RPMI8226 (cell line): Measurements from ENCODE around the gene ZFP36L1.

ENCODE experiments used
- DNase-seq: peaks from one replicate; pipeline ENCODE4 v3.0.0-alpha.2; 2015

ZFP36L1 gene

DNA sequence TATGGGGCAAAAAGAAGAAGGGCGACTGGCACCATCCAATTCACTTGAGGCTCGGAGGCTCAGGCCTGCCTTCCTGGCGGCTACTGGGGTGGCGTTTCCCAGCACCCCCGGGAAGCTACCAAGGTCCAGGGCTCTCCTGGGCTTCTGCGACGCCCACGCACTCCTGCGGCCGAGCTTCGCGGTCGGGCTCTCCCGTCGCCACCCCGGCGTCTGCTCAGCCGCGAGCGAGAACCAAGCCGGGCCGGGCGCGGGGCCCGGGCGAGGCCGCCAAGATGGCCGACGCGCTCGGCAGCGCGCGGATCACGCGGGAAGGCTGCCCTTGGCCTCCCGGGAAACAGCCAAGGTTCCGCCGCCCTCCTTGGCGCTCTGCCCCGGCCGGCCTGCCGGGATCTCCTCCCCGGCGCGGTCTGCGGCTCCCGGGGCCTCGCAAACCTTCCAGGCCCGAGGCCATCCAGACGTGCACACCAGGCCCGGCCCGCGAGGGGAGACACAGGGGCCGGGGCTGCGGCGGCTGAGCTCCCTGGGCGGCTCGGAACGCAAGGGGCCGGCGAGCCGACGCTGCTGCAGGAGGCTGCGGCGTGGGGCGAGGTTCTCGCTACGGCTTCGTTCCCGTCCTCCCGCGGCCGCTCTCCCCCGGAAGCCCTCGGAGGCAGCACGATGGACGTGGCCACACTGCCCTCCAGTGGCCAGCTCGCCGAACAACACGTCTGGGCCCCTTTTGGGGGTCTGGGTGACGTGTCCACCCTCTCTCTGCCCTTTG is 23.5 kb upstream of the ZFP36L1 start:
- peak; percentile 83 for DNase-seq

DNA sequence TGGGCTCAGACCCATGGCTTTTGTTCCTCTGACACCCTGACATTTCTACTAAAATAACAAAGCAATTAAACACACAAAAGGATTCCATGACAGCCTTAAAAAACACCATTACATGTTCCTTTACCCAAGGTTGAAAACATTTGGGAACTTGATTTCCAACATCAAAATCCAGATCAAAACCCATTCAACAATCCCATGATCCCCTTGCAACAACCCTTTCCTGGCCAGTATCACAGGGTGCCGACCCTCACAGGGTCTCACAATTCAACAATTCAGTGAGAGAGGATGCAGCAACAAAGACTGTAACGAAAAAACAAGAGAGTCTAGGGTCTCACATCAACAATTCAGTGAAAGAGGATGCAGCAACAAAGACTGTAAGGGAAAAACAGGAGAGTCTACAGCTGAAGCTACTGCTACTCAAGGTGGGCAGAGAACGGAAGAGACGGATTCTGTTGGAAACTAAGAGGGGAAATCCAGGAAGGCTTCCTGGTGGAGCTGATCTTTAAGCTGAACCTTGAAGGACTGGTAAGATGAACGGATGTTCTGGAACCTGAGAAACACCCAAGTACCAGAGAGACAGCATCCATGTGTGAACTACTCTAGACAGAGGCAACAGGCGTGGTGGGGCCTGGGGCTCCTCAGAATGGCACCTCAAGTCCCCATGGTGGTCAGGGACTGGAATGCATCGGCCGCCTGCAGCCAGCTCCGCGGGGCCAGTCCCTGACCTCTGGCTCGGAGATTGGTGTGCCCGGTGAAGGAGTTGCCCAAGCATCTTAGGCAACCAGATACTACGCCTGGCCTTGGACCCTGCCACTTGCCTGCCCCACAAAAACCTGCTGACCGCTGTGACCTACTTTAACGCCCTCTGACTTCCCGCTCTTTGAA is 22.7 kb upstream of the ZFP36L1 start:
- no peak for DNase-seq

- DNase-seq, result no peak
Measured at GRCh38 chr14:68814539-68815297, 21.9 kb upstream of the ZFP36L1 start.

DNA sequence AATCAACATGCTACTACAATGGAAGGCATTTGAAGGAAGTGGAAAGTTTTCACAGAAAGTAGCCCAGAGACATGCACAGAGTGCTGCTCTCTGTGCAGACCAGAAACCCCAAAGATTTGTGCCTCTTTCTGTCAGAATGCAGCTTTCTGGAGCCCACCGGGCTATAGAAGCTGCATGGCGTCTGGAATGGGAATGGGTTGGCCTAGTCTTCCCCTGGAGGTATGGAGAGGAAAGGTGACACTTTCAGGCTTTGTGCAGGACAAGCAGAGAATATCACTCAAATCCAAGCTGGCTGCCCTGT is 21.3 kb upstream of the ZFP36L1 start:
- DNase-seq, result no peak

DNA sequence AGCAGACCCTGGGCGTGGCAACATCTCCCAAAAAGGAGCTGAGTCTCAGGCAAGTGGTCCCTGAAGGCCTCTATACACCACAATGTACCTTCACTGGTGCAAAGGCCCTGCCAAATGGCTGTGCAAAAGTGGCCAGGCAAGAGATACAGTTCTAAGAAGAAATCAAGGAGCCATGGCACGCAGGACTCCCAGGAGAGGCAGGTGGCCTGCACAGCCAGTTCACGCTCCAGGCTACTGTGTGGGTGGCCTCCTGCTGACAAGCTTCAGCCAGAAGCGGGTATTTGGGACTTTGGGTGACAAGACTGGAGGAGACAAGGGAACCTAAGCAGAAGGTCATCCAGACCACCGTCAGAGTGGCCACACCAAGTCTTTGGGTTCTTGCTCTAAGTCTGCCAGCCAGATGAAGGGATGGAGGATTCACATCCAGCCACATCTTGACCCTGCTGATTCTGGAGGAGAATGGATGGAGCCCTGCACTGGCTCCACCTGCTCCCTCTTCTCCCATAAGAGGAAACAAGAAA is 20.5 kb upstream of the ZFP36L1 start:
- DNase-seq, result no peak

DNA sequence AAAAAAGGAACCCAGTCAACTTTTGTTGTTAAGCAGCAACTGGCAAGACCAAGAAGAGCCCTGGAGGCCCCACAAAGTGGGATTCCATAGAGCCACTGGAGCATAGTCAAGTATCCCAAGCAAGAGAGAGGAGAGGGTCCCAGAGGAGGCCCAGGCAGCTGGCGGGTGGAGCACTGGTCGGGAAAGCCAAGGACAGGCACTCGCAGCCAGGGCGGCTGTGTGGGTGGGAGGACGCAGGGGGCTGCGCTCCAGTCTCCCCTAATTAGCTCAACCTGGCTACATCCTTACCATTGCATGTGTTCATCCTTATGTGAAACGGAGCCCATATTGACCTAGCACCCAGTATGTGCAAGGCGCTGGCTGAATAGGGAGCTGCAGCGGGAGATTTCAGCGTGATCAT is 18.3 kb upstream of the ZFP36L1 start:
- DNase-seq, result no peak

GRCh38 chr14:68810173-68811153 is 17.6 kb upstream of the ZFP36L1 start:
- DNase-seq, result no peak

GRCh38 chr14:68809524-68809923 is 16.7 kb upstream of the ZFP36L1 start:
- no peak for DNase-seq

DNA sequence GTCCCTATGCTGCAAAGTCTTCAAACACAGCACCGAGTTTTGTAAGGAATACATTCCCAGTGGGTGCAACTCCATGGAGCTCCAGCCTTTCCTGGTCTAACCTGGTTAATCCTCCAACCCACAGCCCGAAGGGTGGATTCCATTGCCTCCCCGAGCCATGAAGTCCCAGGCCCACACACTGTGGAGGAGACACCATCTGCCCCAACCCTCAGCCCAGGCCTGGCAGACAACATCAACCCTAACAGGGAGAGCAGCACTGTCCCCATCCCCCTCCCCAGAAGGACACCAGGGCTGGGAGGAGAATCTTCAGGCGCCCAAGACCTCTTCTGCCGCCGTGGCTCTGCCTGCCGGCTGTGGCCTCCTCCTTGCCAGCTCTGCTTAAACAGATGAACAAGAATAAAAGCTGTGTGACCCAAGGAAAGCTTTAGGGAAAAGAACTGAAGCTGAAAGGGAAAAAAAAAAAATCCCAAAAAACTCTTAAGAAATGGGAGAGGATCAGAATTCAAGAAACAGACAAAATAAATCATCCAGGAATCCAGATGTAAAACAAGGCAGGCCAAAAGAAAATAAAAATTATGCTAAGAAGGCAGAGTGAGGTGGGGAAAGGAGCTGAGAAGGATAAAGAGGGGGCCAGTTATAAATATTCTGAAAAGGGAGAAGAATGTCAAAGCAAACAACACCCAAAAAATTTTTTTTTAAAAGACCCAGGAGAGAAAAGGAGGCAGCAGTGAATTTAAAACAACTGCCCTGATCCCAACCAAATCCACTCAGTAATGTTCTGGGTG is 16.0 kb upstream of the ZFP36L1 start:
- no peak for DNase-seq

- DNase-seq, result no peak
Measured at GRCh38 chr14:68807987-68808386, 15.1 kb upstream of the ZFP36L1 start.

DNA sequence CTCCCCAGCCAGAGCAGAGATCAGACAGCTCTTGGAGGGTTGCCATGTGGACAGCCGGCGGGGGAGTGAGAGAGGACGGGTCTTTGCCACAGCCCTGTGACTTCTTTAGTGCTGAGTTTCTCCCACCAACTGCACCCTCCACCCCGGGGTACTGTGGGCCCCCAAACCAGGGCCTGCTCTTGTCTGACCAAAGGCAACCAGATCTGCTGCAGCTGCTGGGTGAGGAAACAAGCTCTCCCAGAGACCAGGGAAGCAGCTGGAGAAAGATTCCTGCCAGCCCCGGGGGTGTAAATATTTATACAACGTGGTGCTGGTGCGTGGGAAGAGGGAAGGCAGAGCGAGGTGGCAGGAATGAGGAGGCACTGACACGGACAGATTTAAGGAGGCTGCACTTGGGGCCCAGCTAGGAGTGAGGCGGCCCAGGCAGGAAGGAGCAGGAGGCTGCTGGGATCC is 14.3 kb upstream of the ZFP36L1 start:
- no peak for DNase-seq

DNA sequence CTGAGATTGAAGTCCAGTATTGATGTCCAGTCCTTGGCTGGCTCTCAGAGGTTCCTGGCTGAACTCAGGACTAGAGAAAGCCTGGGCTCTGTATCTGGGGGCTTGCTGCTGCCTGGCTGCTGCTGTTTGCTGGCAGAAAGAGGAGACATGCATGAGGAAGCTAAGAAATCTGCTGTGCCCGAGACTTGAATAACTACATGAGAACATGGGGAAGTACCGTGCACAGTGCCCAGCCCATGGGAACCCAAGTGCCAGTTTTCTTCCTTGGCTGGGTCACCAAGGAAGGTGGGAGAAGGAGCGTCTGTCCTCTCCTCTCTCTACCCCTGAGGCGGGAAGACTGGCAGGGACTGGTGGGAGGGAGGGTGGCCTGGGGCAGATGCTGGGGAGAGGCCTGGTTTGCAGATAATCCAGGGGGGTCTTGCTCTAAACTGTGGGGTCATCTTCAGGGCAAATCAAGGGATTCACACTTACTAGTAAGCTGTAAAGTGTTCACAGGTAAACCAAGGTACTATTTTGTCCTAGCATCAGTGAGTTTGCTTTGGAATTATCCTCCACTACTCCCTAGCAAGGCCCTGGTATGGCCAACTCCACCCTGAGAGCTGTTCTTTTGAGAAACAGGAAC is 13.8 kb upstream of the ZFP36L1 start:
- DNase-seq, result no peak

- DNase-seq, result no peak
Measured at GRCh38 chr14:68805414-68805813, 12.5 kb upstream of the ZFP36L1 start.

DNA sequence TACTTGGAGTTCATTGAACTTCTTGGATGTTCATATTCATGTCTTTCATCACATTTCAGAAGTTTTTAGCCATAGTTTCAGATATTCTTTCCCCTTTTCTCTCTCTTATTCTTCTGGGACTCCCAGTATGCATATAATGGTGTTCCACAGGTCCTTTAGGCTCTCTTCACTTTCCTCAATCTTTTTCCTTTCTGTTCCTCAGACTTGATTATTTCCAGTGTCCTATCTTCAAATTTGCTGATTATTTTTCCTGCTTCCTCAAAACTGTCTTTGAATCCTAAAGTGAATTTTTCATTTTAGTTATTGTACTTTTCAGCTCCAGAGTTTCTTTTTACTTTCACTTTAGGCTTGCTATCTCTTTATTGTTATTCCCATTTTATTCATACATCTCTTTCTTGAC is 8.8 kb upstream of the ZFP36L1 start:
- DNase-seq, result no peak

GRCh38 chr14:68800953-68801352 is 8.1 kb upstream of the ZFP36L1 start:
- no peak for DNase-seq

- DNase-seq, result no peak
Measured at GRCh38 chr14:68800390-68800789, 7.5 kb upstream of the ZFP36L1 start.

GRCh38 chr14:68798621-68799020 is 5.8 kb upstream of the ZFP36L1 start:
- DNase-seq, result no peak

DNA sequence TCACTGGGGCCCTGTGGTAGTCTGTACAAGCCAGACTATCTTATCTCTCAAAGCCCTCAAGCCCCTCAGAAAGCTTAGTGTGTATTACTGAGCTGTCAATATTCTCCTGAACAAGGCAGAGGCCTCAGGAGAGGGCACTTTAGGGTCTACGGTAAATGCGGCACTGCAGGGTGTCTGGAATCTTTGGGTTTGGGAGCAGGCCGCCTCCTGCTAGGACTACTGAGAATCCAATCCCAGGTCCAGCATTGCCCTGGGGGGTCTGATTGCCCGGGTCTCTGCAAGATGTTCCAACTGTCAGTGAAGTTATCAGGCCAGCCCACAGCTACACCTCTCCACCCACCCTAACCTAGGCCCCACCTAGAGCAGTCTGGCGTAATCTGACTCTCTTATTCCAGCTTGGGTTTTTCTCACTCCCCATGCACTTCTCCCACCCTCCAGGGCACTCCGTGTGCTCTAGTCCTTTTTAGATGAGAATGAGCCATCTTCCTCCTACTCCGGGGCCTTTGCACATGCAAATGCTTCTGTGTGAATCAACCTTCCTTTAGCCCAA is 4.3 kb upstream of the ZFP36L1 start:
- no peak for DNase-seq

DNA sequence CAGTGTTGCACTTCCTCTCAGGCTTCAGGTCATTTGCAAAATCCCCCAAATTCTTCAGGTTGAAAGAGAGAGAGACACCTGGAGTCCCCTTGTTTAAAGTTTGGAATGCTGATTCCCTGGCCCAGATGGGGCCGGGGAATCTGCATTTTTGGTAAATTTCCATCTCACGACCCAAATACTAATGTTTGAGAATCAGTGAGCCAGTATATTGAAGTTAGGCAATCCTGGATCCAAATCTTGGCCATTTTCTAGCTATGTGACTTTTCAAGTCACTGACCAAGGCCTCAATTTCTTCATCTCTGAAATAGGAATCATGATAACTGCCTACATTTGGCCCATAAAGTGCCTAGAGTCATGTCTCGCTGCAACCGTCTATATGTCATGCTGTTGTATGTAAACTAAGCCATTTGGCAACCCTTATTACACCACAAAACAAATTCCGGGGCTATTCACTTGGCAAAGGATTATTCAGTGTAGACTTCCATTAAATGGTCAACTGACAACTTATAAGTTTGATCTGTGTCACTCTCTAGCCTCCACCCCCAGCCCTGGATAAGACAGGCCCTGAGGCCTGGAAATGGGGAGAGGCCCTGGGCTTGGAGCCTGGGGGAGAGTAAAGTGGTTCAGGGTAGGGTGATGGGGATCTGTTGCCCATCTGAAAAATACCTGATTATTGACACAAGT is 3.7 kb upstream of the ZFP36L1 start:
- DNase-seq, result no peak
